Bladder microvascular endothelial cell (primary cell): ENCODE measurements around the gene ZNF784. TPM values are rescaled to one million over a fixed set of nuclear protein-coding genes. Genes with fewer than 3 reads are reported as not detected.

ENCODE experiments used
- total RNA-seq: library from RNA; depleted of rRNA; stranded (reverse); fragments of >200 nt; gene quantifications from 2 replicates; pipeline ENCODE4 v1.2.3, GENCODE V29; 2014

Gene ZNF784, protein sequence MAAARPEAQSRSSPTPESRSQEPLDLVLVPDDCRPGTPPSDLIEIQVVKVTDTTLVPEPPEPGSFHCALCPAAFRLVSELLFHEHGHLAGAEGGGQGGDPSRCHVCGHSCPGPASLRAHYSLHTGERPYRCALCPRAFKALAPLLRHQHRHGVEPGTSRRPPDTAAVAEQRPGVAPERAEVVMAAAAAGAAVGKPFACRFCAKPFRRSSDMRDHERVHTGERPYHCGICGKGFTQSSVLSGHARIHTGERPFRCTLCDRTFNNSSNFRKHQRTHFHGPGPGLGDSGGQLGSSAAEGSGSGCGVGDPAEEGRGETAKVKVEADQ
- 3.9 and 4.7 TPM in 2 replicates for total RNA-seq

DNA sequence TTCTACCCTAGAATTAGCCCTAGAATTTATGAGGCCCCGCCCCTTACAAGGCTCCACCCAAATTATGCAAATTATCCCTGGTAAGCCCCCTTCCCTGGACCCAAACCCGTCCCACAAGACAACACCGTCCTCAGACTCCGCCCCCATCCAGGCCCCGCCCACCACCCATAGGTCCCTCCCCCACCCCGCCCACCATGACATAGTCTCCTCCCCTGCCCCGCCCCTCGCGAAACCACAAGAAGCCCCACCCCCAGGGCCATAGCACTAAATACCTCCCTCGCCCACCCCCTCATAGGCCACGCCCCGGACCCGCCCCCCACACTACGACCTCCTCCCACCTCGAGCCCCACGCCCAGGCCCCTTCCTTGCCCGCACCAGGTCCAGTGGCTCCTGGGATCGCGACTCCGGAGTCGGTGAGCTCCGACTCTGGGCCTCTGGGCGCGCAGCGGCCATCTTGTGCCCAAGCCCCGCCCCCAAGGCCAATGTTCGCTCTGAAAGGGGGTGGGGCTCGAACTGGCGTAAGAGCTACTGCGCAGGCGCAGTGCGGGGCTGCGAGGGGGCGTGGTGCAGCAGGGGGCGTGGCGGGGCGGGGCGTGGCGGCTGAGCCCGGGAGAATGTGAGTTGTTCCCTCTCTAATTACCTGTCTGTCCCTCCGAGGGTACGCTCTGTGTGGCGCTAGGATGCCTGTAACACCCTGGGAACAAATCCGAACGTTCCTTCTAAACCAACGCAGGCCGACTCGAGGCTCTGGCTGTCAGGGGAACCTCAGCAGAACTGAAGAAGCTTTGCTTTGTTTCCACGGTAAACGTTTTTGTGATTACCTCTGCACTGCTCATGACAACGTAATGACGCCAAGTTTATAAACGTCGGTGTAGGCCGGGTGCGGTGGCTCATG lies at the start of gene ZNF784:
TSS of gene ZNF784 (minus strand) at position 458 of the 895 bp plus-strand sequence. CDS start at position 453, 5 bp downstream.

DNA sequence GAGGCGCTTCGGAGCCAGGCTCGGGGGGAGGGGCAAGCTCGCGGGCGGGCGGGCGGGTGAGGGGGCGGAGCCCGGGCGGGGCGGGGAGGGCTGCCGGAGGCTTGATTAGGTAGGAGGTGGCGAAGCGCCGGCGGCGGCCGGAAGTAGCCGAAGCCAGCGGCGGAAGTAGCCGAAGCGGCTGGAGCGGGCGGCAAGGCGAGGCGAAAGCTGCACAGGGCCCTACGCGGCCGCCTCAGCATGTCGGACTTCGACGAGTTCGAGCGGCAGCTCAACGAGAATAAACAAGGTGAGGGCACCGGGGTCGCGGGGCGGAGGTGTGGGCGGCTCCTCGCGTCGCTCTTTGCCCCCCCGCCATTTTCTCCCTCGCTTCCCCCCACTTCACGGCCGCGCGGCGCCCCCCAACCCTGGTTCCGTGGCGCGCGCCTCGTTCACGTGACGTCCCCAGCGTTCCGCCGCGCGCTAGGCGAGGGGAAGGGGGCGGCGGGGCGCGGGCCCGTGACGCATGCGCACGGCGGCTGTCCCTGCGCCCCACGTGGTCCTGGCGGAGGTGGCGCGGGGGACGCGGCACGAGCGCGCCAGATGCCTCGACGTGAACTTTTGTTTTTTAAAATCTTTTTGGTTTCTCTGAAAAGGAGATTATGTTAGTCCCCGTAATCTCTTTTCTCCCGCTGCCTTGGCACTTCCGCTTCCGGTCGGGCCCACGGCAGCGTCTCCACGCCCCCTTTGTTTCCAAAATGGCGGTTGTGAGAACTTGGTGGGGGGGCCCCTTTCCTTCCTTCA lies 30.7 kb upstream of the ZNF784 start, which contains the start of gene U2AF2:
TSS of gene U2AF2 (plus strand) at position 168 of the 780 bp plus-strand sequence. CDS start at position 238, 70 bp downstream.

DNA sequence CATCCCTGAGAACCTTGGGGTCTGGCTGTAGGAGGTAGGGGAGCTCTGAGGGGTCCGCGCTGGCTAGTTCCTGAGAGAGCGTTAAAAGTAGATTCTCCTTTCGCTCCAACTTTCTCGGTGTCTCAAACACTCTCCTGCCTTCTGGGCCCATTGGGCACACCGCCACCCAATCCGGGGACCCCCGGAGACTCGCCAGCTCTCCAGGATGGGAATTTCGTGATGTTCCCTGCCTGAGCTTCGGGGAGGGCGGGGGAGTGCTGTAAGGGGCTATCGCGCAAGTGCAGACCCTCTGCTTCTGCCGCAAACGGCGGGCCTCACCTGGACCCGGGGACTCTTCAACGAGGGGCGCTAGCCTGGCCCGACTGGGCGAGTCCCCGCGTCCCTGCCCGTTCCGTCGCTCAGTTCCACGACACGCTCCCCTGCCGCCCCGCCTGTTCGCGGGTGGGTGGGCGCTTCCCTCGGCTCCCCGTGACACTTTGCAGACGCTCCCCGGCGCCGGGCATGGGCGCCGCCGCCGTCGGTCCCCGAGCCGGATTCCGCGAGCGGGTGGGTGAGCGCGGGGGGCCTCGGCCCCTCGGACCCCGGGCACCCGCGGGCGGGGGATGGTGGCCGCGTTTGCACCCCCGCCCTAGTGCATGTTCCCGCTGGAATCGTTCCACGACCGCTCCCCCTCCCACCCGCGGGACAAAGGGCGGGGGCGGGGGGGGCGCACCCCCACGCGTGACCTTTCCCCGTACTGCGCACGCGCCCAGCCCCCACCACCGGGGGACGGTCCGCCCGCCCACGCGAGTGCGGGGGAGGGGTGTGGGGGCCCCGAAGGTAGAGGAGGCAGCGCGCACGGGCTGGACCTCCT lies 23.6 kb upstream of the ZNF784 start, which contains the start of gene CCDC106:
TSS of gene CCDC106 (plus strand) at position 481 of the 853 bp plus-strand sequence. CDS start 835 bp downstream, outside the sequence.

DNA sequence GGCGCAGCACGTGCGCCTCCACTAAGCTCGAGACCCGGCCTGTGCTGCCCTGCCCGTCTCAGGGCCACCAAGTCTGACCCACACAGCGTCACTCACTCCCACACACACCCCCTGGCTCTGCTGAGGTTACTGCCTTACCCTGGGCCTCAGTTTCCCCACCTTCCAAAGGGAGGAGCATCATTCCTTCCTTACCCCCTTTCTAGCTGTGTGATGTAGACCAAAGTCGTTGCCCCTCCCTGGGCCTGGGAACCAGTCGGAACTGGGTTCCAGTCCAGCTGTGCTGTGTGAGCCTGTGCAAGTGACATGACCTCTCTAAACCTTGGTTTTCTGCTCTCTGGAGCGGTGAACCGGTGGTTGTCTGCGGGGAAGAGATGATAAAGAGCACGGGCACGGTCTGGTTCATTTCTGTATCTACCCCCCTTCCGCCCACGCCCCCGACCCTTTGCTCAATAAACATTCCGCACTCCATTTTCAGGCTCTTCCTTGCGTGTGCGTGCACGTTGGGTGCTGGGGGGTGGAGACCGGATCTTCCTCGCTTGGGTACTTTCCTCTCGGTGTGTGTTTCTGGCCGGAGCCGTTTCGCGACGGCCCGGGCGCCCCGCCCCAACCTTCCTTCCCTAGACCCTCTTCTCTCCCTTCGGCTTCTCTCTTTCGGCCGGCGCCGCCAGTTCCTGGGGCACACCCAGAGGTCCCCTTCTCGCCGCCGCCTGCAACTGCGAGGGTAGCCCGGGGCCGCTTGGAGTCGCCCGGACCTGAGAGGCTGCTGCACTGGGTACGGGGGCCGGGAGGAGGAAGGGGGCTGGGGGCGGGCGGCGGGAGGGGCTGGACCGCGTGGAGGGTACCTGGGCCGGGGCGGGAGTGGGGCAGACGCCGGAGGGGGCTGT lies 18.9 kb upstream of the ZNF784 start, which contains the start of gene ZNF581:
TSS of gene ZNF581 (plus strand) at position 647 of the 884 bp plus-strand sequence. CDS start 923 bp downstream, outside the sequence.

DNA sequence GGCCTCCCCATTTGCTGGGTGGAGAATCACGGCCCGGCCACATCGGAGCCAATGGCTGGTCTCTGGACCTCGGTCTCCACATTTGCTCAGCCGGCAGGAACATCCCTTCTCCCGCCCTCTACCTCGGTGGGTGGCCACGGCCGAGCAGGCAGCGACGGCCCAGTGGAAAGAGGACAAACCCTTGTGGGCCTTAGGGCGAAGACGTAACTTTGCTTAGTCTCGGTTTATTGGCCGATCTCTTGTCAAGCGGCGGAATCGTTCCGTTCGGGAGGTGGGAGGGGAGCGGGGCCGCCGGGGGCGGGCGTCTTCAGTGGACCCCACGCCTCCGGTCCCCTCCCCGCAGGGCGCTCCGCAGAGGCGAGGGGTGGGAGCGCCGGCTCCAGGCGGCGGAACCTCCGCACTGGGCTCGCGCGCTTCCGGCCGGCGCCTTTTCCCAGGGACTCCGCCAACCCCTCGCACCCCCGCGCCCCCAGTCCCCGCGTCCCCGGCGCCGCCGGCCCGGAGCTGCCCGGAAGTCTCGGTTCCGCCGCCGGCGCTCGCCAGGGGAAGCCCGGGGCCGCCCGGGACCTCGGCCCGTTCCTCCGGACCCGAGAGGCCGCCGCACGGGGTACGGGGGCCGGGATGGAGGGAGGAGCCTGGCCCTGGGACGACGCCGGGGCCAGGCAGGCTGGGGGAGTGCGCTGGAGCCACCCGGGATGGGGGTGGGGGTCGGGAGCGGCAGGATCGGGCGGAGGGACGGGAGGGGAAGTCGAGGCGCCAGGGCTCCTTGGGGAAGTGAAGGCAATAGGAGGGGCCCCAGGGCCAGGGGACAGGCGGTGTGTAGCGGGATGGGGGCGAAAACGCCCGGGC lies 16.4 kb upstream of the ZNF784 start, which contains the start of gene ZNF580:
TSS of gene ZNF580 (plus strand) at position 426 of the 849 bp plus-strand sequence. CDS start 1,507 bp downstream, outside the sequence.

DNA sequence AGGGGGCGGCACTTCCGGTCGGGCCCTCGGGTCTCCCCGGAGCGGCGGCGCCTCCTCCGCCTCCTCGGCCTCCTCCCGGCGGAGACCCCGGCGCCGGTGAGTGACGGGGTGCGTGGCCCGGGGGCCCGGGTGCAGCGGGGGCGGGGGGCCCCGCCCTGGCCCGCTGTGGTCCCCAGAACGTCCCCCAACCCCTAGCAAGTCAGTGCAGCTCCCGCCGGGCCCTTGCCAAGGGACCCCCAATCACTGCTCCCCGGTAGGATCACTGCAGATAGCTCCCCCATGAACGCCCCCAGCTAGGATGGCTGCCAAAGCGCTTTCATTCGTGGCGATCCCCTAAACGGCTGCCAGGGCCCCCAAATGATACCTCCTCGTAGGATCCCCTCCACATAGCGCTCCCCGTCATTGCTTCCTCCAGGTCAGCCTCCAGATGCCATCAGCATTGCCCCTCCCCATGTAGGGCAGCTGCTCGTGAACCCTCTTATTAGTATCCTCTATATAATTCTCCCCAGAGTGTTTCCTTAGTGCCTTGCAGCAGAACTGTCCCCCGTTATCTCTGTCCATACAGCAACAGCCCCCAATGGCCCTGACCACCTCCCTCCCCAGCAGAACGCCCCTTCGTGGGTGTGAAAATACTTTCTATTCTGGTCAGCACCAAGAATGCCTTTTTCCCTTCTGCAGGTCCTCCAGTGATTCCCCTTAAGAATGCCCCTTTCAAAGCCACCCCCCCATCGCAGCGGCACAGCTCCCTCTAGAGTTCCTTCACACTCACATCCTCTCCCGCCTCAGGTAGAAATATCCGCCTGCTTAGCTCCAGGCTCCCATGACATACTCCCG lies 18.5 kb downstream of the ZNF784 start, which contains the start of gene ZNF865:
TSS of gene ZNF865 (plus strand) at position 11 of the 834 bp plus-strand sequence. CDS start 7,972 bp downstream, outside the sequence.

DNA sequence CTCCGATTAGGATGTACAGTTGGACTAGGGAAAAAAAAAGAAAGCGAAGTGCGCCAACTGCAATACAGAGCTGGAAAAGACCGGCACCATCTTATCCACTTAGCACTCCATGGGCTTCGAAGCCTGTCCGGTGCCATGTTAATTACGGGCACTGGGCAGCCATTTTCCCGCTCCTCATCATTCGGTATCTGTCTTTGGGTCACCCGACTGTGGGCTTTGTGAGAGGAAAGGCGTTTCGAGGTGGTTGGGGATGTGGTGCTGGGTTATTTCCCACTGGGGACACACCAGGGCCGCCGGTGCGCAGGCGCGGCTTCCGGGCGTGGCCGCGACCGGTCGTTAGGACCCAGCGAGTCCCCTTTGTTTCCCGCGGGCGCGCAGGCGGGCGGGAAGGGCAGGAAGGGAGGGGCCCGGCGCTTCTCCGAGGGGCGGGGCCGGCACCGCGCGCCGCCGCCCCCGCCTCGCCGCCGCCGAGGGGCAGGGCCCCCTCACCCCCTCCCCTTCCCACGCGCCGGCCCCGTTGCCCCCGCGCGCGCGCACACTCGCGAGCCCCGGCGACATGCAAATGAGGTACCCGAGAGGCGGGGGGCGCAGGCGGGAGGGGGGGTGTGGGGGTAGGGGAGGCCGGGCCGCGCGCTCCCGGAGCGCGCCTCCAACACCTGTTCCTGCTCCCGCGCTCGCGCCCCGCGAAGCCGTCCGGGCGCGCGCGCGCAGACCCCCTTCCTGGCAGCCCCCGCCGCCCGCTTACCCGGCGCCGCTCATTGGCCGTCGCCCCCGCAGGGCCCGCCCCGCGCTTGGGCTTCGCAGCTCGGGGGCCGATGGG lies 24.3 kb downstream of the ZNF784 start, which contains the start of gene ZNF524:
TSS of gene ZNF524 (plus strand) at position 447 of the 820 bp plus-strand sequence. CDS start 1,825 bp downstream, outside the sequence.

DNA sequence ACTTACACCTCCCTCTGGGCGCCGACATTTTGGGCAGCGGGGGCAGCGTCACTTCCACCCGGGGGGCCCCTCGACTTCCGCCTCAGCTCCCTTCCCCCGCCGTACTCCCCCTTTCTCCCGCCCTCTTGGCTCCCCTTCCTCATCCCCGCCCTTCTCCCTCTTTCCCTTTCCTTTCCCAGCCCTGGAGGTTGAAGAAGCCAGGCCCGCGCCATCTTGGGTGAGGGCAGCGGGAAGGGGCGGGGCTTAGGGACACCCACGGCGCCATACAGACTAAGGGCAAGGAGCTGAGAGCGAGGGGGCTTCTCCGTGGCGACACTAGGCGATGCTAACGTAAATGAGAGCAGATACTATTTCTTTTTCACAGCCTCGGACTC lies 24.9 kb downstream of the ZNF784 start, which contains the start of gene FIZ1:
TSS of gene FIZ1 (minus strand) at position 50 of the 374 bp plus-strand sequence. CDS start 1,652 bp downstream, outside the sequence.

DNA sequence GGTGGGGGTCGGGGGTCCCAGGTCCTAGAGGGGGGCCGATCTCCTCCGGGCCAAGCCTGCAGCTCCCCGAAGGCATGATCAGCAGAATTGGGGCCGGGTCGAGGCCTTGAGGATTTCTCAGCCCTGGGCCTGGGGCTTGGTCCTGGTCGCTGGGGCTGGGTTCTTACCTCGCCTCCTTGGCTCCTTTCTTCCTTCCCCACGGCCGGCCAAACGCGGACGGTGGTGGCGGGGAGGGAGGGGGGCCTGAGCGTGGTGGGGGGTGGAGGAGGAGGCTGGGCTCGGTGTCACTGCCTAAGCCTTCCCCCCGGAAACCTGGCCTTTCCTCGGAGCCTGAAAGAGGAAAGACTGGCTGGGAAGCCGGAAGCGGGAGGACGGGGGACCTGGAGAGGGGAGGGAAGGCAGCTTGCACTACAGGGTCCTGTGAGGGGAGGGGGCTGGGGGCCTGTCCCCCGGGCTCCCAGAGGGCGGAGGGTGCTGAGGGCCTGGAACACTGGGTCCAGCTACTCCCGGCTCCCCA lies 43.7 kb downstream of the ZNF784 start, which contains the start of gene ZNF579:
TSS of gene ZNF579 (minus strand) at position 221 of the 517 bp plus-strand sequence. CDS start 1,209 bp downstream, outside the sequence.

Other genes starting within 250 kb of the ZNF784 start
- gene TMEM190, start 247.7 kb downstream of the ZNF784 start, total RNA-seq: not detected in 2 replicates
- not detected in 2 replicates for gene TMEM238, start 240.3 kb downstream of the ZNF784 start, total RNA-seq
- 170 and 234 TPM in 2 replicates for gene RPL28, start 238.6 kb downstream of the ZNF784 start, total RNA-seq
- 31.8 and 82.4 TPM in 2 replicates for gene UBE2S, start 216.8 kb downstream of the ZNF784 start, total RNA-seq
- not detected in 2 replicates for gene SHISA7, start 181.3 kb downstream of the ZNF784 start, total RNA-seq
- gene ISOC2, start 162.9 kb downstream of the ZNF784 start, total RNA-seq: 38.4 and 40.0 TPM in 2 replicates
- gene C19orf85, start 159.8 kb downstream of the ZNF784 start, total RNA-seq: not detected in 2 replicates
- gene ZNF628, start 147.9 kb downstream of the ZNF784 start, total RNA-seq: 0.81 and 1.8 TPM in 2 replicates
- gene NAT14, start 139.4 kb downstream of the ZNF784 start, total RNA-seq: 9.4 and 9.8 TPM in 2 replicates
- gene SSC5D, start 136.1 kb downstream of the ZNF784 start, total RNA-seq: 0.16 and 0.31 TPM in 2 replicates
- not detected in 2 replicates for gene SBK2, start 87.4 kb downstream of the ZNF784 start, total RNA-seq
- 0.13 and 0.16 TPM in 2 replicates for gene SBK3, start 79.0 kb downstream of the ZNF784 start, total RNA-seq
- 2.1 and 3.0 TPM in 2 replicates for gene ZNF579, start 43.7 kb downstream of the ZNF784 start, total RNA-seq
- gene FIZ1, start 25.0 kb downstream of the ZNF784 start, total RNA-seq: 1.3 and 3.1 TPM in 2 replicates
- 9.5 and 10.5 TPM in 2 replicates for gene ZNF524, start 24.3 kb downstream of the ZNF784 start, total RNA-seq
- gene ZNF865, start 18.9 kb downstream of the ZNF784 start, total RNA-seq: 0.97 and 1.5 TPM in 2 replicates
- gene ZNF580, start 16.4 kb upstream of the ZNF784 start, total RNA-seq: 1.5 and 2.9 TPM in 2 replicates
- gene ZNF581, start 19.1 kb upstream of the ZNF784 start, total RNA-seq: 11.5 and 18.0 TPM in 2 replicates
- 5.3 and 11.0 TPM in 2 replicates for gene CCDC106, start 23.6 kb upstream of the ZNF784 start, total RNA-seq
- gene U2AF2, start 30.5 kb upstream of the ZNF784 start, total RNA-seq: 94.9 and 152 TPM in 2 replicates
- gene EPN1, start 50.7 kb upstream of the ZNF784 start, total RNA-seq: 22.2 and 199 TPM in 2 replicates
- not detected in 2 replicates for gene NLRP9, start 113.8 kb upstream of the ZNF784 start, total RNA-seq
- 0.16 and 2.3 TPM in 2 replicates for gene RFPL4A, start 134.5 kb upstream of the ZNF784 start, total RNA-seq
- gene RFPL4AL1, start 144.6 kb upstream of the ZNF784 start, total RNA-seq: 0.31 TPM in 1 of 2 replicates, not detected in the other
- gene NLRP11, start 207.4 kb upstream of the ZNF784 start, total RNA-seq: 0.06 TPM in 1 of 2 replicates, not detected in the other
- gene NLRP4, start 212.0 kb upstream of the ZNF784 start, total RNA-seq: not detected in 2 replicates